GM23338 (cell line): ENCODE measurements around the gene ARF1. TPM values are rescaled to one million over a fixed set of nuclear protein-coding genes. Genes with fewer than 3 reads are reported as not detected.

Experiments used
- ATAC-seq: fragments of 200-7000 bp; cut with Tn5 transposase; 3 replicates; pipeline ENCODE4 v1.9.1; 2020
- DNase-seq: peaks from one replicate; pipeline ENCODE4 v3.0.0-alpha.2; 2015; ENCODE audit warnings: low spot score
- H2AFZ ChIP-seq: fragments of 200-600 bp; sonication (generic); 2 replicates; pipeline ENCODE4 v1.8.0; 2016; ENCODE audit warnings: antibody characterized with exemption, mild to moderate bottlenecking, moderate library complexity
- H3F3A ChIP-seq: fragments of 200-600 bp; sonication (generic); replicated peaks from 2 replicates; pipeline ENCODE4 v1.8.0; 2017; ENCODE audit warnings: antibody characterized with exemption, mixed run types, low read depth
- H3K27ac ChIP-seq: fragments of 200-600 bp; sonication (generic); 2 replicates; pipeline ENCODE4 v1.6.1; 2016; ENCODE audit warnings: low read depth
- H3K27me3 ChIP-seq: fragments of 200-600 bp; sonication (generic); 2 replicates; pipeline ENCODE4 v1.8.0; 2016; ENCODE audit warnings: mild to moderate bottlenecking, mixed run types, moderate library complexity; ENCODE audit not compliant: insufficient read depth
- H3K36me3 ChIP-seq: fragments of 200-600 bp; sonication (generic); 2 replicates; pipeline ENCODE4 v1.8.0; 2016; ENCODE audit warnings: mild to moderate bottlenecking; ENCODE audit not compliant: insufficient read depth
- H3K4me1 ChIP-seq: fragments of 200-600 bp; sonication (generic); 2 replicates; pipeline ENCODE4 v1.8.0; 2016; ENCODE audit warnings: mild to moderate bottlenecking, moderate library complexity; ENCODE audit not compliant: insufficient read depth
- H3K4me2 ChIP-seq: fragments of 200-600 bp; sonication (generic); 2 replicates; pipeline ENCODE4 v1.7.1; 2017; ENCODE audit warnings: mixed run types
- H3K4me3 ChIP-seq: fragments of 200-600 bp; sonication (generic); 2 replicates; pipeline ENCODE4 v1.6.1; 2016; ENCODE audit warnings: mixed run types
- H3K79me2 ChIP-seq: fragments of 200-600 bp; sonication (generic); replicated peaks from 2 replicates; pipeline ENCODE4 v1.8.0; 2017; ENCODE audit warnings: mild to moderate bottlenecking; ENCODE audit not compliant: insufficient read depth
- H3K9me2 ChIP-seq: fragments of 200-600 bp; sonication (generic); 2 replicates; pipeline ENCODE4 v1.8.0; 2017; ENCODE audit not compliant: insufficient read depth
- H4K20me1 ChIP-seq: fragments of 200-600 bp; sonication (generic); replicated peaks from 2 replicates; pipeline ENCODE4 v1.8.0; 2017; ENCODE audit warnings: mild to moderate bottlenecking; ENCODE audit not compliant: insufficient read depth
- H3K27ac Mint-ChIP-seq: 2 replicates; pipeline ENCODE4 v1.8.0; 2020; ENCODE audit warnings: inconsistent platforms, mild to moderate bottlenecking, moderate library complexity, mixed read lengths
- H3K27me3 Mint-ChIP-seq: 3 replicates; pipeline ENCODE4 v1.8.0; 2022; ENCODE audit warnings: low read depth, mild to moderate bottlenecking, moderate library complexity, mixed read lengths, inconsistent platforms; ENCODE audit not compliant: insufficient read depth, poor library complexity
- H3K36me3 Mint-ChIP-seq: 3 replicates; pipeline ENCODE4 v1.8.0; 2021; ENCODE audit warnings: low read depth, mild to moderate bottlenecking, inconsistent platforms, moderate library complexity, mixed read lengths
- H3K4me1 Mint-ChIP-seq: 3 replicates; pipeline ENCODE4 v1.8.0; 2020; ENCODE audit warnings: mild to moderate bottlenecking, inconsistent platforms, mixed read lengths
- H3K4me3 Mint-ChIP-seq: 3 replicates; pipeline ENCODE4 v1.8.0; 2021; ENCODE audit warnings: moderate library complexity, mild to moderate bottlenecking, inconsistent platforms, mixed read lengths
- H3K9me3 Mint-ChIP-seq: 3 replicates; pipeline ENCODE4 v1.8.0; 2020; ENCODE audit warnings: moderate library complexity, mild to moderate bottlenecking, inconsistent platforms, mixed read lengths
- CREB1 ChIP-seq: fragments of 250-450 bp; sonication (Bioruptor Pico); IDR thresholded peaks from 2 replicates; pipeline ENCODE4 v1.5.0; 2020; ENCODE audit warnings: low read depth, mild to moderate bottlenecking, moderate library complexity
- EZH2 ChIP-seq: fragments of 200-600 bp; sonication (generic); IDR thresholded peaks from one replicate; pipeline ENCODE4 v1.8.0; 2017; ENCODE audit warnings: antibody characterized with exemption, mild to moderate bottlenecking, low read depth; ENCODE audit not compliant: unreplicated experiment
- EZH2phosphoT487 ChIP-seq: fragments of 200-600 bp; sonication (generic); IDR thresholded peaks from one replicate; pipeline ENCODE4 v1.8.1; 2018; ENCODE audit warnings: antibody characterized with exemption; ENCODE audit not compliant: unreplicated experiment
- JUNB ChIP-seq: IDR thresholded peaks from one replicate; pipeline ENCODE4 v1.6.1; 2016; ENCODE audit warnings: antibody characterized with exemption; ENCODE audit not compliant: unreplicated experiment
- NANOG ChIP-seq: IDR thresholded peaks from 2 replicates; pipeline ENCODE4 v1.6.1; 2016; ENCODE audit warnings: antibody characterized with exemption, borderline replicate concordance
- POLR2AphosphoS5 ChIP-seq: IDR thresholded peaks from 2 replicates; pipeline ENCODE4 v1.6.1; 2016; ENCODE audit warnings: antibody characterized with exemption, low read depth
- STAT1 ChIP-seq: IDR thresholded peaks from one replicate; pipeline ENCODE4 v1.6.1; 2016; ENCODE audit warnings: antibody characterized with exemption; ENCODE audit not compliant: unreplicated experiment
- ZNF114 ChIP-seq: fragments of 250-450 bp; sonication (Bioruptor Pico); IDR thresholded peaks from 2 replicates; pipeline ENCODE4 v1.5.0; 2020; ENCODE audit warnings: mild to moderate bottlenecking, moderate library complexity
- ZNF331 ChIP-seq: fragments of 250-450 bp; sonication (Bioruptor Pico); IDR thresholded peaks from 2 replicates; pipeline ENCODE4 v1.5.0; 2020; ENCODE audit warnings: low read depth, mild to moderate bottlenecking, moderate library complexity
- polyA plus RNA-seq: library from polyadenylated mRNA; unstranded; fragments of >200 nt; fragmentation: Nextera tagmentation; extraction: Ambion mirVana; gene quantifications from 2 replicates; pipeline ENCODE4 v1.2.1, GENCODE V29; 2016
- total RNA-seq: library from RNA; depleted of rRNA; stranded (reverse); fragments of >200 nt; shearing (Covaris generic); gene quantifications from 2 replicates; pipeline ENCODE4 v1.2.3, GENCODE V29; 2014
- TF ChIP-seq, protein P1 (sequence below), 2 experiments: fragments of 200-600 bp in 1 of 2; sonication (generic) in 1 of 2; conservative IDR thresholded peaks; 2 replicates each; pipeline versions ENCODE4 v1.5.1 to v1.6.1; 2016 to 2017; ENCODE audit warnings: antibody characterized with exemption in 2 of 2, low read depth in 2 of 2, mild to moderate bottlenecking in 2 of 2, moderate library complexity in 1 of 2
- TF ChIP-seq, protein P2 (sequence below): IDR thresholded peaks from 2 replicates; pipeline ENCODE4 v1.6.1; 2016; ENCODE audit warnings: antibody characterized with exemption
- TF ChIP-seq, protein P3 (sequence below): IDR thresholded peaks from one replicate; pipeline ENCODE4 v1.6.1; 2018; ENCODE audit warnings: antibody characterized with exemption; ENCODE audit not compliant: unreplicated experiment
- TF ChIP-seq, protein P4 (sequence below): fragments of 250-450 bp; sonication (Bioruptor Pico); IDR thresholded peaks from 2 replicates; pipeline ENCODE4 v1.5.0; 2020; ENCODE audit warnings: mild to moderate bottlenecking, moderate library complexity

Gene ARF1
- total and polyA plus RNA-seq, 2 experiments from 2014 or later, result 210 to 306 TPM

DNA sequence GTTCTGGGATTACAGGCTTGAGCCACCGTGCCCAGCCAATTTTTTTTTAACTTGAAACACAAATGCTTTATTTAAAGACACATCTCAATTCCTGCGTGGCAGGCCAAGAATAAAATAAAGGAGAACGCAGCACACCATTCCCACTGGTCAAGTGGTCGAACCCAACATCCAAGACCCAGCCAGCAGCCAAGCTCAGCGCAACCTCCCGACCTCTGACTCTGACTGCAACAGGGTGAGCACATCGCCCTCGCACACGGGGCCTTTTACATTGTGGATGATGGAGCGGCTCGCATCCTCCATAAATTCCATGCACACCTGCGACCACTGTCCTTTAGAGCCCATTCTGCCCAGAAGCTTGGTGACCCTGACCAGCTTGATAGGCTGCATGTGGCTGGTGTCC is 52.1 kb downstream of the ARF1 start:
- Mint-ChIP-seq H3K4me1 (no peaks in the 10 kb centered on the region), H3K36me3 (no peaks in the 10 kb centered on the region), H3K27ac (no peak overlapping the region), H3K27me3 (peaks cover 27% of the 10 kb centered on the region), H3K9me3 (no peaks in the 10 kb centered on the region), H3K4me3 (no peak overlapping the region)
- Histone ChIP-seq H3K27me3 (peaks cover 47% of the 10 kb centered on the region), H3K4me1 (no peaks in the 10 kb centered on the region), H2AFZ (no peak overlapping the region), H4K20me1 (no peaks in the 10 kb centered on the region), H3K9me2 (no peaks in the 10 kb centered on the region), H3K4me2 (no peak overlapping the region), H3K4me3 (no peak overlapping the region), H3F3A (no peaks in the 10 kb centered on the region), H3K79me2 (no peaks in the 10 kb centered on the region), H3K27ac (no peak overlapping the region), H3K36me3 (no peaks in the 10 kb centered on the region)
- no peak for ATAC-seq
- no peak for DNase-seq
- TF ChIP-seq JUNB, result no peak
- no peak for TF ChIP-seq EZH2
- TF ChIP-seq NANOG, result no peak
- TF ChIP-seq ZNF331 (CRISPR knock-in tag), result no peak
- TF ChIP-seq, protein P1, sequence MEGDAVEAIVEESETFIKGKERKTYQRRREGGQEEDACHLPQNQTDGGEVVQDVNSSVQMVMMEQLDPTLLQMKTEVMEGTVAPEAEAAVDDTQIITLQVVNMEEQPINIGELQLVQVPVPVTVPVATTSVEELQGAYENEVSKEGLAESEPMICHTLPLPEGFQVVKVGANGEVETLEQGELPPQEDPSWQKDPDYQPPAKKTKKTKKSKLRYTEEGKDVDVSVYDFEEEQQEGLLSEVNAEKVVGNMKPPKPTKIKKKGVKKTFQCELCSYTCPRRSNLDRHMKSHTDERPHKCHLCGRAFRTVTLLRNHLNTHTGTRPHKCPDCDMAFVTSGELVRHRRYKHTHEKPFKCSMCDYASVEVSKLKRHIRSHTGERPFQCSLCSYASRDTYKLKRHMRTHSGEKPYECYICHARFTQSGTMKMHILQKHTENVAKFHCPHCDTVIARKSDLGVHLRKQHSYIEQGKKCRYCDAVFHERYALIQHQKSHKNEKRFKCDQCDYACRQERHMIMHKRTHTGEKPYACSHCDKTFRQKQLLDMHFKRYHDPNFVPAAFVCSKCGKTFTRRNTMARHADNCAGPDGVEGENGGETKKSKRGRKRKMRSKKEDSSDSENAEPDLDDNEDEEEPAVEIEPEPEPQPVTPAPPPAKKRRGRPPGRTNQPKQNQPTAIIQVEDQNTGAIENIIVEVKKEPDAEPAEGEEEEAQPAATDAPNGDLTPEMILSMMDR (conservative IDR thresholded peaks at IDR 0.05; ENCODE audit: low read depth in 2 of 2), result no peak
- TF ChIP-seq STAT1, result no peak
- TF ChIP-seq, protein P2, sequence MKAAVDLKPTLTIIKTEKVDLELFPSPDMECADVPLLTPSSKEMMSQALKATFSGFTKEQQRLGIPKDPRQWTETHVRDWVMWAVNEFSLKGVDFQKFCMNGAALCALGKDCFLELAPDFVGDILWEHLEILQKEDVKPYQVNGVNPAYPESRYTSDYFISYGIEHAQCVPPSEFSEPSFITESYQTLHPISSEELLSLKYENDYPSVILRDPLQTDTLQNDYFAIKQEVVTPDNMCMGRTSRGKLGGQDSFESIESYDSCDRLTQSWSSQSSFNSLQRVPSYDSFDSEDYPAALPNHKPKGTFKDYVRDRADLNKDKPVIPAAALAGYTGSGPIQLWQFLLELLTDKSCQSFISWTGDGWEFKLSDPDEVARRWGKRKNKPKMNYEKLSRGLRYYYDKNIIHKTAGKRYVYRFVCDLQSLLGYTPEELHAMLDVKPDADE, result no peak
- no peak for TF ChIP-seq ZNF114 (CRISPR knock-in tag)
- TF ChIP-seq, protein P3, sequence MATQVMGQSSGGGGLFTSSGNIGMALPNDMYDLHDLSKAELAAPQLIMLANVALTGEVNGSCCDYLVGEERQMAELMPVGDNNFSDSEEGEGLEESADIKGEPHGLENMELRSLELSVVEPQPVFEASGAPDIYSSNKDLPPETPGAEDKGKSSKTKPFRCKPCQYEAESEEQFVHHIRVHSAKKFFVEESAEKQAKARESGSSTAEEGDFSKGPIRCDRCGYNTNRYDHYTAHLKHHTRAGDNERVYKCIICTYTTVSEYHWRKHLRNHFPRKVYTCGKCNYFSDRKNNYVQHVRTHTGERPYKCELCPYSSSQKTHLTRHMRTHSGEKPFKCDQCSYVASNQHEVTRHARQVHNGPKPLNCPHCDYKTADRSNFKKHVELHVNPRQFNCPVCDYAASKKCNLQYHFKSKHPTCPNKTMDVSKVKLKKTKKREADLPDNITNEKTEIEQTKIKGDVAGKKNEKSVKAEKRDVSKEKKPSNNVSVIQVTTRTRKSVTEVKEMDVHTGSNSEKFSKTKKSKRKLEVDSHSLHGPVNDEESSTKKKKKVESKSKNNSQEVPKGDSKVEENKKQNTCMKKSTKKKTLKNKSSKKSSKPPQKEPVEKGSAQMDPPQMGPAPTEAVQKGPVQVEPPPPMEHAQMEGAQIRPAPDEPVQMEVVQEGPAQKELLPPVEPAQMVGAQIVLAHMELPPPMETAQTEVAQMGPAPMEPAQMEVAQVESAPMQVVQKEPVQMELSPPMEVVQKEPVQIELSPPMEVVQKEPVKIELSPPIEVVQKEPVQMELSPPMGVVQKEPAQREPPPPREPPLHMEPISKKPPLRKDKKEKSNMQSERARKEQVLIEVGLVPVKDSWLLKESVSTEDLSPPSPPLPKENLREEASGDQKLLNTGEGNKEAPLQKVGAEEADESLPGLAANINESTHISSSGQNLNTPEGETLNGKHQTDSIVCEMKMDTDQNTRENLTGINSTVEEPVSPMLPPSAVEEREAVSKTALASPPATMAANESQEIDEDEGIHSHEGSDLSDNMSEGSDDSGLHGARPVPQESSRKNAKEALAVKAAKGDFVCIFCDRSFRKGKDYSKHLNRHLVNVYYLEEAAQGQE, result no peak
- TF ChIP-seq EZH2phosphoT487, result no peak
- no peak for TF ChIP-seq CREB1
- TF ChIP-seq, protein P4, sequence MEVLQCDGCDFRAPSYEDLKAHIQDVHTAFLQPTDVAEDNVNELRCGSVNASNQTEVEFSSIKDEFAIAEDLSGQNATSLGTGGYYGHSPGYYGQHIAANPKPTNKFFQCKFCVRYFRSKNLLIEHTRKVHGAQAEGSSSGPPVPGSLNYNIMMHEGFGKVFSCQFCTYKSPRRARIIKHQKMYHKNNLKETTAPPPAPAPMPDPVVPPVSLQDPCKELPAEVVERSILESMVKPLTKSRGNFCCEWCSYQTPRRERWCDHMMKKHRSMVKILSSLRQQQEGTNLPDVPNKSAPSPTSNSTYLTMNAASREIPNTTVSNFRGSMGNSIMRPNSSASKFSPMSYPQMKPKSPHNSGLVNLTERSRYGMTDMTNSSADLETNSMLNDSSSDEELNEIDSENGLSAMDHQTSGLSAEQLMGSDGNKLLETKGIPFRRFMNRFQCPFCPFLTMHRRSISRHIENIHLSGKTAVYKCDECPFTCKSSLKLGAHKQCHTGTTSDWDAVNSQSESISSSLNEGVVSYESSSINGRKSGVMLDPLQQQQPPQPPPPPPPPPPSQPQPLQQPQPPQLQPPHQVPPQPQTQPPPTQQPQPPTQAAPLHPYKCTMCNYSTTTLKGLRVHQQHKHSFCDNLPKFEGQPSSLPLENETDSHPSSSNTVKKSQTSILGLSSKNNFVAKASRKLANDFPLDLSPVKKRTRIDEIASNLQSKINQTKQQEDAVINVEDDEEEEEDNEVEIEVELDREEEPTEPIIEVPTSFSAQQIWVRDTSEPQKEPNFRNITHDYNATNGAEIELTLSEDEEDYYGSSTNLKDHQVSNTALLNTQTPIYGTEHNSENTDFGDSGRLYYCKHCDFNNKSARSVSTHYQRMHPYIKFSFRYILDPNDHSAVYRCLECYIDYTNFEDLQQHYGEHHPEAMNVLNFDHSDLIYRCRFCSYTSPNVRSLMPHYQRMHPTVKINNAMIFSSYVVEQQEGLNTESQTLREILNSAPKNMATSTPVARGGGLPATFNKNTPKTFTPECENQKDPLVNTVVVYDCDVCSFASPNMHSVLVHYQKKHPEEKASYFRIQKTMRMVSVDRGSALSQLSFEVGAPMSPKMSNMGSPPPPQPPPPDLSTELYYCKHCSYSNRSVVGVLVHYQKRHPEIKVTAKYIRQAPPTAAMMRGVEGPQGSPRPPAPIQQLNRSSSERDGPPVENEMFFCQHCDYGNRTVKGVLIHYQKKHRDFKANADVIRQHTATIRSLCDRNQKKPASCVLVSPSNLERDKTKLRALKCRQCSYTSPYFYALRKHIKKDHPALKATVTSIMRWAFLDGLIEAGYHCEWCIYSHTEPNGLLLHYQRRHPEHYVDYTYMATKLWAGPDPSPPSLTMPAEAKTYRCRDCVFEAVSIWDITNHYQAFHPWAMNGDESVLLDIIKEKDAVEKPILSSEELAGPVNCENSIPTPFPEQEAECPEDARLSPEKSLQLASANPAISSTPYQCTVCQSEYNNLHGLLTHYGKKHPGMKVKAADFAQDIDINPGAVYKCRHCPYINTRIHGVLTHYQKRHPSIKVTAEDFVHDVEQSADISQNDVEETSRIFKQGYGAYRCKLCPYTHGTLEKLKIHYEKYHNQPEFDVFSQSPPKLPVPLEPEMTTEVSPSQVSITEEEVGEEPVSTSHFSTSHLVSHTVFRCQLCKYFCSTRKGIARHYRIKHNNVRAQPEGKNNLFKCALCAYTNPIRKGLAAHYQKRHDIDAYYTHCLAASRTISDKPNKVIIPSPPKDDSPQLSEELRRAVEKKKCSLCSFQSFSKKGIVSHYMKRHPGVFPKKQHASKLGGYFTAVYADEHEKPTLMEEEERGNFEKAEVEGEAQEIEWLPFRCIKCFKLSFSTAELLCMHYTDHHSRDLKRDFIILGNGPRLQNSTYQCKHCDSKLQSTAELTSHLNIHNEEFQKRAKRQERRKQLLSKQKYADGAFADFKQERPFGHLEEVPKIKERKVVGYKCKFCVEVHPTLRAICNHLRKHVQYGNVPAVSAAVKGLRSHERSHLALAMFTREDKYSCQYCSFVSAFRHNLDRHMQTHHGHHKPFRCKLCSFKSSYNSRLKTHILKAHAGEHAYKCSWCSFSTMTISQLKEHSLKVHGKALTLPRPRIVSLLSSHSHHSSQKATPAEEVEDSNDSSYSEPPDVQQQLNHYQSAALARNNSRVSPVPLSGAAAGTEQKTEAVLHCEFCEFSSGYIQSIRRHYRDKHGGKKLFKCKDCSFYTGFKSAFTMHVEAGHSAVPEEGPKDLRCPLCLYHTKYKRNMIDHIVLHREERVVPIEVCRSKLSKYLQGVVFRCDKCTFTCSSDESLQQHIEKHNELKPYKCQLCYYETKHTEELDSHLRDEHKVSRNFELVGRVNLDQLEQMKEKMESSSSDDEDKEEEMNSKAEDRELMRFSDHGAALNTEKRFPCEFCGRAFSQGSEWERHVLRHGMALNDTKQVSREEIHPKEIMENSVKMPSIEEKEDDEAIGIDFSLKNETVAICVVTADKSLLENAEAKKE (CRISPR knock-in tag), result no peak
- no peak for TF ChIP-seq POLR2AphosphoS5
